ENCODE measurements around the gene ZNF200.

ZNF200 gene

DNA sequence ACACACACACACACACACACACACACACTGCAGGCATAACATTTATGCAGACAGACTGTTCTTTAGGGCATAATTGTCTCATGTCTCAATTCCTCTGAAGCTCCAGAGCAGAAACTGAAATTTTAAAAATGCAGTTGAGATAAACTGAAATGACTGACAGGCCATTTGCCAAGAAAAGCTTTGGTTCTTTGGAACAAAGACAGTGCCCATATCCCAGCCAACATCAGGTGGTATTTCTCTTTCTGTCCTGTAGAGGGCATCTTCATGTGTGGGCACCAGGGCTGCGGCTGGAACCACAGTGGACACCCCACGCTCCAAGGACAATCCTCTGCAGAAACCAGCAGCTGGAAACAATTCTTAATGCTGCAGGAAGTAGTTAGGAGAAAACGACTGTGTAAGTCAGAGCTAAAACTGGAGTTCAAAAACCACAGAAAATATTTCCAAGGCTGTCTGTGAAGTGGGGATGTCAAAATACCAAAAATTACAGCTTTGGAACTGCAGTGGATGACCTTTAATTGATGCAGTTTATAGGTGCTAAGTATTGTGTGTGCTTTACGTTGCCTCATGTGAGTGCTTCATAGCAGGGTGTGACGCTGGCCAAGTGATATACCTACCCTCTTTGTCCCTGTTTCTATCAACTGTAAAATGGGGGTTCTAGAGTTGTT, 32.0 kb upstream of the ZNF200 start:
- H3K4me3 Mint-ChIP-seq = no peak overlapping the region
- H3K4me1 Mint-ChIP-seq = peaks cover 25% of the 10 kb centered on the region
- ATAC-seq (replicated peaks; ENCODE audit: extremely low read depth, poor library complexity, severe bottlenecking) (no peak), DNase-seq (ENCODE audit: low spot score in 2 of 2) (no peak)
- H3K27ac Mint-ChIP-seq (ENCODE audit: low read depth) = no peak overlapping the region
- no peaks in the 10 kb centered on the region for H3K27me3 Mint-ChIP-seq
- H3K9me3 Mint-ChIP-seq = no peaks in the 10 kb centered on the region
- peaks cover 28% of the 10 kb centered on the region for H3K36me3 Mint-ChIP-seq (ENCODE audit: insufficient read depth)

DNA sequence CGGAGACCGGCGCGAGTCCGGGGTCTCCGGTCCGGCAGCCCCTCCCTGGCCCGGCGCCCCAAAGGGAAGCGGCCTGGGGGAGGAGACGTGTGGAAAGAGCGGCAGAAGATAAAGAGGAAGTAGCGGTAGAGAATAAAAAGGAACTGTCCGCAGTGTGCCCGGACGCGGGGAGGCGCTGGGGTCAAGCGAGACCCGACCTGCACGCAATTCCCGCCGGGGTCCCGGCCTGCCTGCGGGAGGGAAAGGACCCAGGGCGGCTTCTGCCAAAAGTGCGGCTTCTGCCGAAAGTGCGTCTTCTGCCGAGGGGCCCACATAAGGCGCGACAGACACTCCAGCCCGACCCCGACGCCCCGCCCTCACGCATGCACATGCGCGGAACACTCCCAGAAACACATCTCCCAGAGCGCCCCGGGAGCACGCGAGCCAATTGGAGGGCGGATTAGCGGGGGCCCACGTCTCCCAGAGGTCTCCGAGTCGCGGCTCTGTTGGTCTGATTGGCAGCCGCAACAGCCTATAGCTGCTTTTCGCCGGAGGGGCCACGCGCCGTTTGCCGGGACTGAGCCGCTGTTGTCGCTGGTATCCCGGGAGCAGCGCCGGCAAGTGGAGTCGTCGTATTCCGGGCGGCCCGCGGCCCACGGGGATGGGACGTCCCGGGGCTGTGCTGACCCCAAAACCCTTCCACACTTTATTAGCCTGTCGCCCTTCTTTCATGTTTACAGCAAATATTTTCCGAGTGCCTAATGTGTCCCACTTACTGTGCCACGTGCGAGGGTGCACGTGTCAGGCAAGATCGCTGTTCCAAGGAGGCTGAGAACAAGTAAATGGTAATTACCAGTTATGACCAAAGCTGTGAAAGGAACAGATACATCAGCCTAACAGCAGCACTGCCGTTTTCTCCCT, 29.4 kb upstream of the ZNF200 start:
- peak; percentile 90 for ATAC-seq (replicated peaks; ENCODE audit: extremely low read depth, poor library complexity, severe bottlenecking)
- Mint-ChIP-seq H3K4me3 (peak overlapping the region; percentile 85), H3K36me3 (ENCODE audit: insufficient read depth) (peaks cover 28% of the 10 kb centered on the region)

DNA sequence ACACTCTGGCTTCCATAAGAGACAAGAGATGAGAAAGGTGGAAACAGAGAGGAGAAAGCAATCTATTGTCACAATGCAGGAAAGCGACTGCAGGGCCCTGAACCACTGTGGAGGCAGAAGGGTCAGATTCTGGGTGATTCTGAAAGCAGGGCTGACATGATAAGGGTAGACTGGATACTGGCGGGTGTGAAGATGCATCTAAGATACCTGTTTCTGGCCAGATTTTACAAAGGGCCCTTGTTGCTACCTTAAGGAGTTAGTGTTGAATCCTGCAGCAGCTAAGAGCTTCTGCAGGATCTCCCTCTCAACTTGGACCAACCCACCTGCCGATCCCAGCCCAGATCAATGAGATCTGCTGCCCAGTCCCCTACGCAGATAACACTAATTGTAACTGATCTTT, 27.6 kb upstream of the ZNF200 start:
- H3K27me3 Mint-ChIP-seq = peaks cover 6% of the 10 kb centered on the region
- H3K4me1 Mint-ChIP-seq = peaks cover 30% of the 10 kb centered on the region
- DNase-seq (ENCODE audit: low spot score in 2 of 2) (no peak), ATAC-seq (replicated peaks; ENCODE audit: extremely low read depth, poor library complexity, severe bottlenecking) (no peak)
- H3K36me3 Mint-ChIP-seq (ENCODE audit: insufficient read depth) = peaks cover 25% of the 10 kb centered on the region
- H3K9me3 Mint-ChIP-seq = no peaks in the 10 kb centered on the region
- peak overlapping the region; percentile 85 for H3K4me3 Mint-ChIP-seq
- peak overlapping the region; percentile 90 for H3K27ac Mint-ChIP-seq (ENCODE audit: low read depth)

More for the DNA sequence above, 29.4 kb upstream of the ZNF200 start:
- Mint-ChIP-seq H3K27ac (ENCODE audit: low read depth) (peak overlapping the region; percentile 90), H3K27me3 (no peaks in the 10 kb centered on the region), H3K4me1 (peaks cover 30% of the 10 kb centered on the region), H3K9me3 (no peaks in the 10 kb centered on the region)
- peak; percentile 87 to 94 for DNase-seq (ENCODE audit: low spot score in 2 of 2)

DNA sequence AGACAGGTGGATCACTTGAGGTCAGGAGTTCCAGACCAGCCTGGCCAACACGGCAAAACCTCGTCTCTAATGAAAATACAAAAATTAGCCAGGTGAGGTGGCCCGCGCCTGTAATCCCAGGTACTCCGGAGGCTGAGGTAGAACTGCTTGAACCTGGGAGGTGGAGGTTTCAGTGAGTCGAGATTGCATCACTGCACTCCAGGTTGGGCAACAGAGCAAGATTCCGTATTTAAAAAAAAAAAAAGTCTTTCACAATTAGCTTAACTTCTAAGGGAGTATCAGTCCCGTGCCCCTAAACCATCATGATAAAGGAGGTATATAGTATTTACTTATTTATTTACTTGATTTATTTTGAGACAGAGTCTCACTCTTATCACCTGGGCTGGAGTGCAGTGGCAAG, 24.9 kb upstream of the ZNF200 start:
- H3K27me3 Mint-ChIP-seq = peaks cover 6% of the 10 kb centered on the region
- no peak overlapping the region for H3K27ac Mint-ChIP-seq (ENCODE audit: low read depth)
- peaks cover 15% of the 10 kb centered on the region for H3K36me3 Mint-ChIP-seq (ENCODE audit: insufficient read depth)
- no peaks in the 10 kb centered on the region for H3K9me3 Mint-ChIP-seq
- no peak overlapping the region for H3K4me3 Mint-ChIP-seq
- ATAC-seq (replicated peaks; ENCODE audit: extremely low read depth, poor library complexity, severe bottlenecking) (no peak), DNase-seq (ENCODE audit: low spot score in 2 of 2) (no peak)
- H3K4me1 Mint-ChIP-seq = peaks cover 27% of the 10 kb centered on the region

DNA sequence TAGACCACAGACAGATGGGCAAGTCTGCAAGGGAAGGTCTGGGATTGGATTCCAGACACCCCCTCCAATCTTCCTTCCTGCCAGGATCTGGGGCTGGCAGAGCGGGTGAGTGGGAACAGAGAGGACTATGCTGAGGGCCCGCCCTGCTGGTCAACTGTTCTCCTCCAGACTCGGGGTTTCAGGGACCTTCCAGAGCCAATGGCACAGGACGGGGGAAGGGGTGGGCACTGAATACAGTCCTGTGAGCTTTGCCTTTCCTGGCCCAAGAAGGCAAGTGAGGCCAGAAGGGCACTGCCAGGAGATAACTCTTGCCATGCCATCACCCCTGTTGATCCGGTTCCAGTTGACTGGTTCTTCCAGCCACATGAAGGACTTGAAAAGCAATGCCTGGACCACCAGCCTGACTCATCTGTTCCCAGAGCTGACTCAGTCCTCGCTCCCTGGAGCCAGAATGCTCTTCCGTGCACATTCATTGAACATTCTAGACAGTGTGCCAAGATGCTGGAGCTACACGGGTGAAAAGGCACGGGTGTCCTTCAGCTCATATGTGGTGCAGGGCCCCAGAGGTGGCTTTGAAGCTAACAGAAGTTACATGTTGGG, 22.0 kb upstream of the ZNF200 start:
- H3K4me3 Mint-ChIP-seq = no peak overlapping the region
- ATAC-seq (replicated peaks; ENCODE audit: extremely low read depth, poor library complexity, severe bottlenecking) = no peak
- DNase-seq (ENCODE audit: low spot score in 2 of 2) = no peak

DNA sequence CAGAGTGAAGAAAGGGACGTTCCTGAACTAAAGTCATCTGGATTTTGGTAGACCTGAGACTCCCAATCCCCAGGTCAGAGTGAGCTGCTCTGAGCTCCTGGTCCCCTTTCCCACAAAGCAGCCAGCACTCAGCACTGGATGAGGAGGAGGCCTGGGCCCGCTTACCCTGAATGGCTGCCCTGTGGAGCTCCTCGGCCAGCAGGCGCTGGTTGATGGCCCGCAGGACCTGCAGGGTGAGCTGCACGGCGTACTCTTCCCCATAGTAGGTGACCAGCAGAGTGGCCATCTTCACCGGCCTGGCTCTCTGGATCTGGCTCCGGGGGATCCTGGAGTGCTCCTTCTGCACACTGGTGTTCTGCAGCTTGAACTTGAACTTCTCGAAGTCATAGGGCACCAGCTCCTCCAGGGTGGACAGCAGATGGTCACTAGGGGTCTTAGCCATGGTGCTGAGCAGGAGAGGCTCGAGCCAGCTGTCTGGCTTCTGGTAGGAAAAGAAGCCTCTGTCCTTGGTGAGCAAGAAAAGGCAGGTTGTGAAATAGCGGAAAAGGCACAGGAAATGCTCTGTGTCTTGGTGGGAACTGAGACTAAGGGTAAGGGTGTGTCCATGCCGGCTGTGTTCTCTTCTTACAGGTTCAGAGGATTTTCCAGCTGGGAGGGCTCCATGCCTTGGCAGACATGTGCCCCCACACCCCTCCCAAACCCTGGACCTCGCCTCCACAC, 21.3 kb upstream of the ZNF200 start, which contains the start of gene MEFV:
Gene MEFV (minus strand): TSS at position 488 of the 720 bp plus-strand sequence. CDS start 46 bp downstream, at position 442.
- Mint-ChIP-seq H3K4me3 (no peak within 1 kb of the TSS), H3K36me3 (ENCODE audit: insufficient read depth) (no peaks in the 10 kb centered on the region), H3K9me3 (no peaks in the 10 kb centered on the region), H3K27ac (ENCODE audit: low read depth) (no peak within 1 kb of the TSS), H3K4me1 (no peaks in the 10 kb centered on the region), H3K27me3 (peaks cover 6% of the 10 kb centered on the region)
- ATAC-seq (replicated peaks; ENCODE audit: extremely low read depth, poor library complexity, severe bottlenecking) = no peak
- no peak for DNase-seq (ENCODE audit: low spot score in 2 of 2)

More for the DNA sequence above, 22.0 kb upstream of the ZNF200 start:
- peaks cover 6% of the 10 kb centered on the region for H3K27me3 Mint-ChIP-seq
- peaks cover 2% of the 10 kb centered on the region for H3K36me3 Mint-ChIP-seq (ENCODE audit: insufficient read depth)
- peaks cover 5% of the 10 kb centered on the region for H3K4me1 Mint-ChIP-seq
- H3K27ac Mint-ChIP-seq (ENCODE audit: low read depth) = no peak overlapping the region
- no peaks in the 10 kb centered on the region for H3K9me3 Mint-ChIP-seq

DNA sequence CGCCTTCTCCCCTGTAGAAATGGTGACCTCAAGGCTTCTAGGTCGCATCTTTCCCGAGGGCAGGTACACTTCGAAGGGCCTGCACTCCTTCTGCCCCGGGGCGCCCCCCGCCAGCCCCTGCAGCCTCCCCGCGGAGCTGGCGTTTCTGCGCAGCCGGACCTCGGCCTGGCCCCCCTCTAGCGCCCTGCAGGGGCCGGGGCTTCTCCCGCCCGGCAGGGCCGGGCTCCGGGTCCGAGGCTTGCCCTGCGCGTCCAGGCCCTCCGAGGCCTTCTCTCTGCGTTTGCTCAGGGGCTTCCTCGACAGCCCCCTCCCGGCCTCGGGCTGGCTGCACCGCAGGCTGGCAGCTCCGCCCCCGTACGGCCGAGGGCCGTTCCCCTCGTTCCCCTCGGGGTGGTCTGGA, 19.4 kb upstream of the ZNF200 start:
- Mint-ChIP-seq H3K27me3 (peaks cover 6% of the 10 kb centered on the region), H3K27ac (ENCODE audit: low read depth) (no peak overlapping the region), H3K36me3 (ENCODE audit: insufficient read depth) (no peaks in the 10 kb centered on the region), H3K4me1 (no peaks in the 10 kb centered on the region), H3K9me3 (no peaks in the 10 kb centered on the region), H3K4me3 (no peak overlapping the region)
- no peak for ATAC-seq (replicated peaks; ENCODE audit: extremely low read depth, poor library complexity, severe bottlenecking)
- no peak for DNase-seq (ENCODE audit: low spot score in 2 of 2)

DNA sequence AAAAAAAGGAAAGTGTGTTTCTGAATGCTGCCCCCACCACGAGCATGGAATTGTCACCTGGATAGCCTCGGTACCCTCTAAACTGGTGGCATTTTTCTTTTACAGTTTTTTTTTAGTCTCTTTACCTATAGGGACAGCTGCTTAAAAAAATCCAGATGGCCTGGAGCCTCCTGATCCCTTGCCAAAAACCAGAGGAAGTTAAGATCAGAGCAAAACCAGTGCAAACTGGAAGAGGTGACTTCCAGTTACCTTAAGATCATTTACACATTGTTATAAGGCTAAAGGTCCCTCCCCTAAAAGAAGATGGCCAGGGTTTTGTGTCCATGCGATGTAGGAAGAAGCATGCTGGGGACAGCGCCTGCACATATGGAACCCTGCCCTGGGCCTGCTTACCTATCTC, 18.0 kb upstream of the ZNF200 start:
- H3K4me3 Mint-ChIP-seq = no peak overlapping the region
- no peaks in the 10 kb centered on the region for H3K4me1 Mint-ChIP-seq
- no peak for DNase-seq (ENCODE audit: low spot score in 2 of 2)
- no peaks in the 10 kb centered on the region for H3K27me3 Mint-ChIP-seq
- no peak overlapping the region for H3K27ac Mint-ChIP-seq (ENCODE audit: low read depth)
- H3K36me3 Mint-ChIP-seq (ENCODE audit: insufficient read depth) = no peaks in the 10 kb centered on the region
- H3K9me3 Mint-ChIP-seq = no peaks in the 10 kb centered on the region
- ATAC-seq (replicated peaks; ENCODE audit: extremely low read depth, poor library complexity, severe bottlenecking) = no peak

DNA sequence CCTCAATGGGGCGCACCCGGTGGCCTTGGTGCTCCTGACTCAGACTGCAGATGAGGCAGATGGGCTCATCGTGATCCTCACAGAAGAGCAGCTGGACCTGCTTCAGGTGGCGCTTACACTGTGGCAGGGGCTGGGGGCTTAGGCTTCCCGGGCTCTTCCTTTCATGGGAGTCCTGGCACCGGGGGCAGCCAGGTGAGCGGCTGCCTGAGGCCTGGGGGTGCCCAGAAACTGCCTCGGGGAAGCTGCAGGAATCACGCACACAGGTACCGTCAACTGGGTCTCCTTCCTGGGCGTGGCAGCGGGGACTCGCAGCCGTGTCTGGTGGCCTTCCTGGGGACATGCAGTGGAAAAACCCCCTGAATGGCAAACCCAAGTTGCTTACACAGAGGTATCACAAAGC, 14.5 kb upstream of the ZNF200 start:
- peaks cover 2% of the 10 kb centered on the region for H3K36me3 Mint-ChIP-seq (ENCODE audit: insufficient read depth)
- no peaks in the 10 kb centered on the region for H3K4me1 Mint-ChIP-seq
- H3K9me3 Mint-ChIP-seq = no peaks in the 10 kb centered on the region
- H3K27ac Mint-ChIP-seq (ENCODE audit: low read depth) = no peak overlapping the region
- DNase-seq (ENCODE audit: low spot score in 2 of 2) (no peak), ATAC-seq (replicated peaks; ENCODE audit: extremely low read depth, poor library complexity, severe bottlenecking) (no peak)
- H3K4me3 Mint-ChIP-seq = no peak overlapping the region
- H3K27me3 Mint-ChIP-seq = peaks cover 14% of the 10 kb centered on the region

DNA sequence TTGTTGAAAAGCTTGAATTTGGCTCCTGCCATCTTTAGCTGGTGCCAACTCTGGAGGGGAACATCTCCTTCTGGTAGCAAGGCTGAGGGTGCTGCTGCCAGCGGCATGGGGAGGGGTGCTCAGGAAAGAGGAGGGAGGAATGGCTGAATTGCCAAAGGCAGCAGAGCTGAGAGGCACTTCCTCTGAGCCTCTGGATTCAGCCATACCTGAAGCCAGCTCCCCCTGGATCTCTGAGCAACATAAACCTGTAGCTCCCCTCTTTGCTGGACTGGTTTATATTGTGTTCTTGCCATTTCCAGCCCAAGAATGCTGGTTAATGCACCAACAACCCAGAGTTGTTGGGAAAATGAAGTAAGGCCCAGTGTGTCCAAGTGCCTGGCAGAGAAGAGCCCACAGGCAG, 14.1 kb upstream of the ZNF200 start:
- H3K4me1 Mint-ChIP-seq = no peaks in the 10 kb centered on the region
- peaks cover 18% of the 10 kb centered on the region for H3K27me3 Mint-ChIP-seq
- H3K36me3 Mint-ChIP-seq (ENCODE audit: insufficient read depth) = peaks cover 2% of the 10 kb centered on the region
- H3K27ac Mint-ChIP-seq (ENCODE audit: low read depth) = no peak overlapping the region
- H3K9me3 Mint-ChIP-seq = no peaks in the 10 kb centered on the region
- ATAC-seq (replicated peaks; ENCODE audit: extremely low read depth, poor library complexity, severe bottlenecking) = no peak
- H3K4me3 Mint-ChIP-seq = no peak overlapping the region
- no peak for DNase-seq (ENCODE audit: low spot score in 2 of 2)

DNA sequence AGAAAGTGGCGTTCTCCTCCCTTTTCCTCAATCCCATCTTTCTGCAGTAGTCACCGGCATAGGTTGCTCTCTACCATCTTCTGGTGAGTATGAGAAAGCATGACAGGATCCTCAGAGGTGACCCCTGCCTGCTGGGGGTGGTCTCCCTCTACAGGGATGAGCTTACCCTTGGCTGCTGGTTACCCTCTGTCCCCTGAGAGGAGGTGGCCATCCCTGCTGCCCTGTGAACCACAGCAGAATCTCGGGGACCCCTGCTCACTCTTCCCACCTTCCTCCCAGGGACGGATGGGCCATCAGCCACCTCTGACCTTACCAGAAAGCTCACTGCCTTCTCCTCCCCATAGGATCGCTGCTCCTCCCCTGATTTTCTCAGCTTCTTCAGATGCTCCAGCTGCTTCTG, 13.6 kb upstream of the ZNF200 start:
- ATAC-seq (replicated peaks; ENCODE audit: extremely low read depth, poor library complexity, severe bottlenecking) = no peak
- Mint-ChIP-seq H3K9me3 (no peaks in the 10 kb centered on the region), H3K27me3 (peaks cover 22% of the 10 kb centered on the region), H3K27ac (ENCODE audit: low read depth) (no peak overlapping the region), H3K4me3 (no peak overlapping the region), H3K36me3 (ENCODE audit: insufficient read depth) (peaks cover 2% of the 10 kb centered on the region), H3K4me1 (no peaks in the 10 kb centered on the region)
- DNase-seq (ENCODE audit: low spot score in 2 of 2) = no peak

DNA sequence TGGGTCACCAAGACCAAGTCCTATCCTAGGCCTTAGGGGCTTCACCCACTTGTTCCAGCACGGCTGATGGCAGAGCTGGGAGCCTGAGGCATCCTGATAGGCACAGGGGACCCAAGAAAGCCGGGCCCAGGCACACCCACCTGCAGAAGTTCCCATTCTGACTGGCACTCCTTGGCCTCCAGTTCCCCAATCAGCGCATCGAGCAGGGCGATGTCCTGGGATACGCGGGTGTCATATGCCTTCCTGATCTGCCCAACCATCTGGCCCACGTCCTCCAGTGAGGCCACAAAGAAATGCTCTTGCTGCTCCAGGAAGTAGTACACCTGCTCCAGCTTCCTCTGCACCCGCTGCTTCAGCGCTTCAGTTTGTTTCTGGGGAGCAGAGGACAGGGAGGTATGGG, 11.9 kb upstream of the ZNF200 start:
- ATAC-seq (replicated peaks; ENCODE audit: extremely low read depth, poor library complexity, severe bottlenecking) (no peak), DNase-seq (ENCODE audit: low spot score in 2 of 2) (no peak)
- no peaks in the 10 kb centered on the region for H3K9me3 Mint-ChIP-seq
- H3K27me3 Mint-ChIP-seq = peaks cover 33% of the 10 kb centered on the region
- peaks cover 2% of the 10 kb centered on the region for H3K36me3 Mint-ChIP-seq (ENCODE audit: insufficient read depth)
- no peaks in the 10 kb centered on the region for H3K4me1 Mint-ChIP-seq
- no peak overlapping the region for H3K27ac Mint-ChIP-seq (ENCODE audit: low read depth)
- H3K4me3 Mint-ChIP-seq = no peak overlapping the region
